Fibroblast of pulmonary artery (primary cell): Measurements from ENCODE around the gene IL1RL2.

Experiments used
- DNase-seq: peaks from one replicate; pipeline ENCODE4 v3.0.0-alpha.2; 2010; ENCODE audit warnings: low read depth
- H3K4me3 ChIP-seq: replicated peaks from 2 replicates; pipeline ENCODE4 v1.5.1; 2011; ENCODE audit warnings: low read depth, mild to moderate bottlenecking, control low read depth, low read length, moderate library complexity
- CTCF ChIP-seq: IDR thresholded peaks from 2 replicates; pipeline ENCODE4 v1.5.1; 2011; ENCODE audit warnings: mild to moderate bottlenecking, control low read depth, low read length, inconsistent platforms; ENCODE audit errors: missing control alignments

The IL1RL2 gene

GRCh38 chr2:102176172-102176571, 10.7 kb upstream of the IL1RL2 start:
- no peak for TF ChIP-seq CTCF
- no peak overlapping the region for H3K4me3 ChIP-seq
- no peak for DNase-seq

GRCh38 chr2:102177814-102178478, 8.9 kb upstream of the IL1RL2 start:
- no peak for TF ChIP-seq CTCF
- no peak overlapping the region for H3K4me3 ChIP-seq
- no peak for DNase-seq

GRCh38 chr2:102179061-102179460, 7.8 kb upstream of the IL1RL2 start:
- no peak overlapping the region for H3K4me3 ChIP-seq
- DNase-seq = no peak
- no peak for TF ChIP-seq CTCF

GRCh38 chr2:102179788-102180686, 6.8 kb upstream of the IL1RL2 start:
- TF ChIP-seq CTCF = no peak
- no peak overlapping the region for H3K4me3 ChIP-seq
- DNase-seq = no peak

GRCh38 chr2:102180687-102180999, 6.2 kb upstream of the IL1RL2 start:
- DNase-seq = no peak
- H3K4me3 ChIP-seq = no peak overlapping the region
- TF ChIP-seq CTCF = no peak

GRCh38 chr2:102181376-102181775, 5.4 kb upstream of the IL1RL2 start:
- peak; percentile 41 for DNase-seq
- TF ChIP-seq CTCF = no peak
- no peak overlapping the region for H3K4me3 ChIP-seq
